ENCODE data around the gene SEMG1. TPM values are rescaled to one million over a fixed set of nuclear protein-coding genes. Genes with fewer than 3 reads are reported as not detected.

The SEMG1 gene
- total RNA-seq, 1 donor from 2014 or later, result not detected

DNA sequence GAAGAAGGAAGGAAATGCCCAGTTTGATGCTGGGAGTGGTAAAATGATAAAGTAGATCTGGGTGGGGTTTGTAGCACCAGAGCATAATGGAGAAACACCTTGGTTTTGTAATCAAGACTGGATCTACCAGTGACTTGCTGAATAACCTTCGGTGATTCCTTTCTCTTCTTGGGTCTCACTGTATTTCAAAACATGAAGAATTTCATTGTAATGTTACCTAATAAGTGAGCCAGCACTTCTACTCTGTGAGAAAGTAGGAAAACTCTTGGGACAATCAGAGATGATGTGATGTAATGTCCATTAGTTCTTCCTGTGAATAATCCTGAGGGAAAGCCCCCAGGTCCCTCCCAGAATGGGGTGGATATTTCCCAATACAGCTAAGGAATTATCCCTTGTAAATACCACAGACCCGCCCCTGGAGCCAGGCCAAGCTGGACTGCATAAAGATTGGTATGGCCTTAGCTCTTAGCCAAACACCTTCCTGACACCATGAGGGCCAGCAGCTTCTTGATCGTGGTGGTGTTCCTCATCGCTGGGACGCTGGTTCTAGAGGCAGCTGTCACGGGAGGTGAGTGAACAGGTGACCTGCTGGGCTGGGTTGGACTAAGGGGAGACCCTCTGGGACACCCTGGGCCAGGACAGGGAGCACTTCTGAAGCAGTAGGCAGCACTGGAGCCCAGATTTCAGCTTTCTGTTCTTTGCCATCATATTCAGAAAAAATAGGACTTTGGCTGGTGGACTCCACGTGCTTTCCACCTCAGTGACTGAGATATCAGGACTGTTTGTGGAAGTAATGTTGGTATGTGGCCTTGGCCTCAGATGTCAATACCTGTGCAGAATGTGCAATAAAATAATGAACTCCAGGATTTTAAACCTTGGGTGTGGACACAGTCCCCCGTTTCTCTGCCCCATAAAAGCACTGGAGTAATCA, 32.1 kb upstream of the SEMG1 start, which contains the start of gene PI3:
TSS of gene PI3 (plus strand) at position 469 of the 931 bp plus-strand sequence. CDS start at position 490, 21 bp downstream.
- peak; percentile 92 for DNase-seq (ENCODE audit: low read depth)
- TF ChIP-seq CTCF (IDR thresholded peaks at IDR 0.05; ENCODE audit: insufficient read depth, low read length, severe bottlenecking), result no peak
- Histone ChIP-seq H3K4me3 (ENCODE audit: low read depth, low read length) (no peak within 1 kb of the TSS), H3K27me3 (ENCODE audit: control insufficient read depth, insufficient read depth, low read length) (peaks cover 18% of the 10 kb centered on the region), H3K36me3 (ENCODE audit: control insufficient read depth, insufficient read depth, low read length) (no peaks in the 10 kb centered on the region)
- FAIRE-seq, result peak; percentile 13

GRCh38 chr20:45176526-45177267, 30.1 kb upstream of the SEMG1 start:
- no peaks in the 10 kb centered on the region for H3K36me3 ChIP-seq (ENCODE audit: control insufficient read depth, insufficient read depth, low read length)

DNA sequence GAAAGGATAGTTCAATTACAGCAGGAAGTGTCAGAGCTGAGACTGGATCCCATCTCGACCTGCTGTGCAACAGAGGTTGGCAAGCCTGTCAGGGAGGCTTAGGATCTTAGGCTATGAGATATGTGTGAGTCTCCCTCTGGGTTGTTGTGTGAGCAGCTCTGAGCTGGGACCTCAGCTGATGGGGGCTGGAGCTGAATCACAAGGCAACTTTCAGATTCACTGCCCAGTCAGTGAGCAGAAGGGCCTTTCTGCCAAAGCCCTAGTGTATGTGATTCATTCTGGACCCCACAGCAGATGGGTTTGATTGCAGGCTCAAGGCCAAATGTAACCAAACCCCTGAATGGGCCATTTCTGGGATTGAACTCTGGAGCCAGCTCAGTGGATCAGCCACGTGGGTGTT, 27.7 kb upstream of the SEMG1 start:
- Histone ChIP-seq H3K36me3 (ENCODE audit: control insufficient read depth, insufficient read depth, low read length) (no peaks in the 10 kb centered on the region), H3K27me3 (ENCODE audit: control insufficient read depth, insufficient read depth, low read length) (peaks cover 19% of the 10 kb centered on the region), H3K4me3 (ENCODE audit: low read depth, low read length) (no peak overlapping the region)
- no peak for TF ChIP-seq CTCF (IDR thresholded peaks at IDR 0.05; ENCODE audit: insufficient read depth, low read length, severe bottlenecking)
- no peak for DNase-seq (ENCODE audit: low read depth)
- FAIRE-seq, result no peak

More at GRCh38 chr20:45176526-45177267, 30.1 kb upstream of the SEMG1 start:
- no peak for TF ChIP-seq CTCF (IDR thresholded peaks at IDR 0.05; ENCODE audit: insufficient read depth, low read length, severe bottlenecking)
- Histone ChIP-seq H3K27me3 (ENCODE audit: control insufficient read depth, insufficient read depth, low read length) (peaks cover 19% of the 10 kb centered on the region), H3K4me3 (ENCODE audit: low read depth, low read length) (no peak overlapping the region)
- DNase-seq (ENCODE audit: low read depth) (no peak), FAIRE-seq (no peak)

DNA sequence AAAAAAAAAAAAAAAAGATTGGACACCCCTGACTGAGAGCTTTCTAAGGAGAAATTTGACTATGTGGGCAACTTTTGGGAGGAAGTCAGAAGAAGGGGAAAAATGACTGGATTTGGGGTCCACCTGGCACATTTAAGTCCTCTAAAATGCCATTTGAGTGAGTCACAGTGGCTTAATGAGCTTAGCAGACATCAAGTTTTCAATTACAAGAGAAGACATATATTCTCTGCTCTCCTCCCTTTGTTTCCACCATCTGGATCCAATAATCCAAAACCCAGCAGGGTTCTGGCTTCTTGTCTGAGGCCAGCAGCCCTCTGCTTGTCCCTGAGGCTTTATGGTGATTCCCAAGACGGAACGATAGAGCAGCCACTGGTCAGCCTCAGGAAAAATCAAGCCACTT, 25.2 kb upstream of the SEMG1 start:
- H3K36me3 ChIP-seq (ENCODE audit: control insufficient read depth, insufficient read depth, low read length), result no peaks in the 10 kb centered on the region
- no peak for TF ChIP-seq CTCF (IDR thresholded peaks at IDR 0.05; ENCODE audit: insufficient read depth, low read length, severe bottlenecking)
- peaks cover 21% of the 10 kb centered on the region for H3K27me3 ChIP-seq (ENCODE audit: control insufficient read depth, insufficient read depth, low read length)
- H3K4me3 ChIP-seq (ENCODE audit: low read depth, low read length), result no peak overlapping the region
- DNase-seq (ENCODE audit: low read depth) (no peak), FAIRE-seq (no peak)

DNA sequence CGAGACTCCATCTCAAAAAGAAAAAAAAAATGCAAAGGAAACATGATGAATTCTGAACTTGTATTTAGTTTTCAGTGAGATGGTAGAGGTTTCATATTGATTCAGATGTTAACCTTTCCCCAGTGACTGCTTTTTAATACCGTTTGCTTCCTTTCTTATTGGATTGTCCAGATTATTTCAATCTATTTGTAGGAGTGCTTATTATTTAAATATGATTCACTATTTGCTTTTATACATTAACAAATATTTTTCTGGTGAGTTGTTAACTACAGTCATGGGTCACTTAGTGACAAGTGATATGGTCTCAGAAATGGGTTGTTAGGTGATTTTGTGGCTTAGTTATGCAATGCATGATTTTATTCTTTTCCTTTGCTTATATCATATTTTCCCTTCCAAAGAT, 23.7 kb upstream of the SEMG1 start:
- Histone ChIP-seq H3K36me3 (ENCODE audit: control insufficient read depth, insufficient read depth, low read length) (no peaks in the 10 kb centered on the region), H3K4me3 (ENCODE audit: low read depth, low read length) (no peak overlapping the region), H3K27me3 (ENCODE audit: control insufficient read depth, insufficient read depth, low read length) (peaks cover 23% of the 10 kb centered on the region)
- FAIRE-seq (no peak), DNase-seq (ENCODE audit: low read depth) (peak; percentile 70)
- TF ChIP-seq CTCF (IDR thresholded peaks at IDR 0.05; ENCODE audit: insufficient read depth, low read length, severe bottlenecking), result no peak
